Neuronal stem cell (in vitro differentiated cells): ENCODE measurements around the gene DMRTB1.

Experiments used
- DNase-seq: peaks from one replicate; pipeline ENCODE4 v3.0.0-alpha.2; 2013; ENCODE audit warnings: low spot score
- H2AFZ ChIP-seq: one replicate; pipeline ENCODE4 v1.6.1; 2013; ENCODE audit warnings: mild to moderate bottlenecking, low read length, inconsistent platforms
- H2AK5ac ChIP-seq: 2 replicates; pipeline ENCODE4 v1.6.1; 2013; ENCODE audit warnings: low read depth, mild to moderate bottlenecking, inconsistent platforms, low read length, moderate library complexity, mixed read lengths
- H2BK120ac ChIP-seq: 2 replicates; pipeline ENCODE4 v1.6.1; 2013; ENCODE audit warnings: low read depth, mild to moderate bottlenecking, inconsistent platforms, low read length, moderate library complexity, mixed read lengths
- H2BK12ac ChIP-seq: one replicate; pipeline ENCODE4 v1.6.1; 2013; ENCODE audit warnings: low read length, inconsistent platforms
- H2BK15ac ChIP-seq: 2 replicates; pipeline ENCODE4 v1.6.1; 2013; ENCODE audit warnings: mild to moderate bottlenecking, low read length, inconsistent platforms, mixed read lengths
- H2BK5ac ChIP-seq: one replicate; pipeline ENCODE4 v1.6.1; 2013; ENCODE audit warnings: inconsistent platforms, mild to moderate bottlenecking, low read length, moderate library complexity
- H3K14ac ChIP-seq: one replicate; pipeline ENCODE4 v1.6.1; 2013; ENCODE audit warnings: low read length, inconsistent platforms
- H3K18ac ChIP-seq: 2 replicates; pipeline ENCODE4 v1.6.1; 2013; ENCODE audit warnings: low read length, inconsistent platforms
- H3K23ac ChIP-seq: 2 replicates; pipeline ENCODE4 v1.6.1; 2013; ENCODE audit warnings: low read depth, mild to moderate bottlenecking, mixed read lengths, low read length, inconsistent platforms; ENCODE audit not compliant: poor library complexity
- H3K27ac ChIP-seq: replicated peaks from 3 replicates; pipeline ENCODE4 v1.5.1; 2013; ENCODE audit warnings: low read length, inconsistent platforms
- H3K27me3 ChIP-seq, 3 experiments: 2 replicates each; pipeline ENCODE4 v1.6.1; 2013; ENCODE audit warnings: low read length in 3 of 3, mild to moderate bottlenecking in 2 of 3, inconsistent platforms in 1 of 3, low read depth in 1 of 3, mixed read lengths in 1 of 3, moderate library complexity in 1 of 3; ENCODE audit not compliant: control insufficient read depth in 3 of 3, insufficient read depth in 3 of 3
- H3K36me3 ChIP-seq, 2 donors: replicated peaks in 1 of 2; 2 replicates each; pipeline ENCODE4 v1.6.1; 2013; ENCODE audit warnings: low read length in 2 of 2; ENCODE audit not compliant: control insufficient read depth in 2 of 2, insufficient read depth in 2 of 2
- H3K4ac ChIP-seq: 2 replicates; pipeline ENCODE4 v1.6.1; 2013; ENCODE audit warnings: inconsistent platforms, mild to moderate bottlenecking, low read length, moderate library complexity
- H3K4me1 ChIP-seq, 2 donors: 1 replicate in 1 of 2; 2 replicates in 1 of 2; pipeline ENCODE4 v1.6.1; 2013; ENCODE audit warnings: low read length in 2 of 2, low read depth in 1 of 2; ENCODE audit not compliant: control insufficient read depth in 2 of 2, insufficient read depth in 1 of 2
- H3K4me2 ChIP-seq: one replicate; pipeline ENCODE4 v1.6.1; 2013; ENCODE audit warnings: mild to moderate bottlenecking, low read length, inconsistent platforms; ENCODE audit not compliant: insufficient read depth, poor library complexity, severe bottlenecking
- H3K4me3 ChIP-seq, 2 donors: 2 replicates each; pipeline ENCODE4 v1.5.1; 2013; ENCODE audit warnings: low read length in 2 of 2, mild to moderate bottlenecking in 2 of 2, inconsistent platforms in 1 of 2, moderate library complexity in 1 of 2
- H3K79me1 ChIP-seq: one replicate; pipeline ENCODE4 v1.6.1; 2013; ENCODE audit warnings: low read depth, mild to moderate bottlenecking, inconsistent platforms, low read length, moderate library complexity
- H3K9ac ChIP-seq: one replicate; pipeline ENCODE4 v1.6.1; 2013; ENCODE audit warnings: mild to moderate bottlenecking, low read depth, low read length, inconsistent platforms; ENCODE audit not compliant: poor library complexity
- H3K9me3 ChIP-seq, 2 donors: replicated peaks in 1 of 2; 2 replicates each; pipeline versions ENCODE3 to v1.6.1; 2013; ENCODE audit warnings: low read length in 2 of 2, mild to moderate bottlenecking in 2 of 2, inconsistent platforms in 1 of 2, low read depth in 1 of 2, mixed read lengths in 1 of 2, moderate library complexity in 1 of 2; ENCODE audit not compliant: control insufficient read depth in 2 of 2, insufficient read depth in 1 of 2
- H4K8ac ChIP-seq: one replicate; pipeline ENCODE4 v1.6.1; 2013; ENCODE audit warnings: low read depth, mild to moderate bottlenecking, inconsistent platforms, low read length, moderate library complexity
- H4K91ac ChIP-seq: one replicate; pipeline ENCODE4 v1.6.1; 2013; ENCODE audit warnings: low read length, low read depth, mild to moderate bottlenecking, inconsistent platforms; ENCODE audit not compliant: poor library complexity
- WGBS, 2 donors: extraction: QIAGEN DNeasy Blood & Tissue Kit; methylation state at CpG; one replicate each; pipeline ENCODE4 v1.1.7; 2013; ENCODE audit warnings: missing lambda C conversion rate in 2 of 2, mixed read lengths in 1 of 2; ENCODE audit not compliant: insufficient read length in 2 of 2, insufficient replicate concordance in 1 of 2; ENCODE audit errors: extremely low coverage in 2 of 2; 5-methylcytosine and 5-hydroxymethylcytosine counted together

Gene DMRTB1

DNA sequence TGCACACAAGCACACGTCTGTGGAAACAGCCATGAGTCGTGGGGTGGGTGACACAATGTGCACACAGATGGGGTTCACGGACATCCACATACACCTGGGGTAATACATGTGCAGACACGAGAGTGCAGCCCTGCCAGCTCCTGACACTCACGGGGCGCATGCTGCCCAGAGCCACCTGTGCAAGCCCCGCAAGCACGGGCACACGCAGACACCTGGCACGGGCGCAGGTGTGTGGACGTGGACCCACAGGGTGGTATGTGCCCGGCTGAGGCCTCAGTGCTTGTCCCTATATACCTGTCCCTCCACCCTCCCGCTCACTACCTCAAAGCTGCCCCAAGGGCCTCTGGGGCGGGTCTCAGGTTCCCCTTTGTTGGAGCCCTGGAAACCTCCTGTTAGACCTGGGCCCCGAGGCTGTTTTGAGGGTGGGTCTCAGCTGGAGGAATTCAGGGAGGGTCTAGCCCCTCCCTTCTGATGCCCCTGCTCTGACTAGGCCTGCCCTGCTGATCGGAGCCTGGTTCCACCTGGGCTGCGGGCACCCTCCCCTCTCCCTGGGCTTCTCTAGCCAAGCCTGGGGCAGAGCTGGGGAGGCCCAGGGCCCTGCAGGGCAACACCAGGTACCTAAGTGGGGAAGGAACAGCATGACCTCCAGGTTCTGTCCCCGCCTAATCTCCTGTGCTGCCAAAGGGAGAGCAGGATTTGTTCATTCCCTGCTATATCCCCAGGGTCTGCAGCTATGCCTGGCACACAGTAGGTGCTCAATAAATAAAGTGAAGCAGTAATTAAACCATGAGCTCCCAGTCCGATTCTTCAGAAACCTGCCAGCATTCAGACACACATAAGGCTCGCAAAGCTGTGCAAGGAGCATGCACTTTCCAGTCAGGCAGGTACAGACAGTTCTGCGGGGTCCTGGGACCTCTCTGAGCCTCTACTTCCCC lies 49.1 kb downstream of the DMRTB1 start:
- Histone ChIP-seq H2BK15ac (peak overlapping the region; percentile 63), H3K23ac (peak overlapping the region; percentile 7), H2BK12ac (peak overlapping the region; percentile 48), H4K91ac (no peak overlapping the region), H4K8ac (no peak overlapping the region), H3K4me1 (peaks cover 11 to 38% of the 10 kb centered on the region in 2 donors), H3K36me3 (no peaks in the 10 kb centered on the region), H3K27ac (no peak overlapping the region), H3K9ac (no peak overlapping the region), H3K14ac (peak overlapping the region; percentile 14), H2AK5ac (peak overlapping the region; percentile 90), H3K9me3 (no peaks in the 10 kb centered on the region), H3K27me3 (peaks cover 0 to 25% (median 0%) of the 10 kb centered on the region in 3 experiments), H3K79me1 (no peaks in the 10 kb centered on the region), H2BK5ac (no peak overlapping the region), H3K4me3 (no peak overlapping the region), H3K18ac (peak overlapping the region; percentile 70), H2BK120ac (no peak overlapping the region), H2AFZ (no peak overlapping the region), H3K4me2 (no peak overlapping the region), H3K4ac (no peak overlapping the region)
- DNase-seq = no peak
- WGBS, 2 donors = no CpG with 5 or more reads among the region's 22 CpGs

DNA sequence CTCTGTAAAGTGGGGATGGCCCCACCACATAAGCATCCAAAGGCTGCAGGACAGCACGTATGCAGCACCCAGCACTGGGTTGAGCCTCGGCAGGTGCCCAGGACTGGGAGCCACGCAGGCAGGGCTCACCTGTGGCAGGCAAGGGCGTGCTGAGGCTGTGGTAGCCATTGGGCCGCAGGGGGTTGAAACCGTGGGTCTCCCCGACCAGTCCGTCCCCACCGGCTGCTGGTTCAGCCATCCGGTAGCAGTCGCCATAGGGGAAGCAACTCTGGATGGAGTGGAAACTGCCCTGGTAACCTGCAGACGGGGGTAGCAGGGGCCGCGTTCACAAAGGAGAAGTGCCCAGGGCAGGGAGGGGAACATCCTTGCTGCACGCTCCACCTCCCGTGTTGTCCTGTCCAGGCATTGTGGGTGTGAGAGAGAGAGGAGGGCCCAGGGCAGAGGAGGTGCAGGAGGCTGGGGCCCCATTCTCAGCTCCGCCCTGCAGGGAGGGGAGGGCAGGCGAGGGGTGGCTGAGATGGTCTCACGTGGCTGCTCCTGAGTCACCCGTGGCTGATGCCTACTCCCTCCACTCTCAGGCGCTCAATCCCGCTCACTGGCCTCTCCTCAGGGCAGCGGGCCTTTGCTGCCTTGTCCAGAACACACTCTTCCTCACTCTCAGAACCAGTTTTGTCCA lies 49.9 kb downstream of the DMRTB1 start:
- DNase-seq = no peak
- Histone ChIP-seq H3K4ac (peak overlapping the region; percentile 42), H3K14ac (no peak overlapping the region), H2AFZ (peak overlapping the region; percentile 72), H3K4me3 (no peak overlapping the region), H3K9me3 (no peaks in the 10 kb centered on the region), H3K9ac (peak overlapping the region; percentile 79), H3K4me2 (no peak overlapping the region), H3K4me1 (peaks cover 6 to 33% of the 10 kb centered on the region in 2 donors), H2BK120ac (no peak overlapping the region), H2BK15ac (peak overlapping the region; percentile 33), H4K8ac (peak overlapping the region; percentile 84), H4K91ac (no peak overlapping the region), H3K23ac (peak overlapping the region; percentile 22), H3K18ac (peak overlapping the region; percentile 94), H3K36me3 (no peaks in the 10 kb centered on the region), H2AK5ac (peak overlapping the region; percentile 94), H3K79me1 (no peaks in the 10 kb centered on the region), H2BK5ac (no peak overlapping the region), H3K27me3 (peaks cover 0 to 23% (median 0%) of the 10 kb centered on the region in 3 experiments), H2BK12ac (no peak overlapping the region), H3K27ac (no peak overlapping the region)
- no CpG with 5 or more reads among the region's 23 CpGs for WGBS, 2 donors

DNA sequence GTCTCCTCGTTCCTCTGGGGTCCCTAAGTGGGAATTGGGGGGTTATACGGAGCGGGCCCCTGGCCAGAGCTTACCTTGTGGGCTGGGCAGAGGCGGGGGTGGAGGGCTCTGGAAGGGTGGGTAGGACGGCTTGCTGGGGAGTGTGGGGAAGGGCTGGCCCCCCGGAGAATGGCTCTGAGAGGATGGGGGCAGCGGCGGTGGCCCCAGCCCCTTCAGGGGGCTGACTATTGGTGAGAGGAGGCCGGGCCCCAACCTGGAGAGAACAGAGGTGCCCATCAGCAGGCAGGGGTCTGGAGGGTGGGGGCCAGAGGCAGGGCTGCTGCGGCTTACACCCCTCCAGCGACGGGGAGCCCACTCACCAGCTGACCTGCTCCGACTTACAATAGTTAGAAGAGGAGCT lies 50.6 kb downstream of the DMRTB1 start:
- Histone ChIP-seq H3K4me2 (no peak overlapping the region), H3K4me3 (no peak overlapping the region), H3K9me3 (no peaks in the 10 kb centered on the region), H2BK15ac (peak overlapping the region; percentile 33), H3K23ac (no peak overlapping the region), H3K27me3 (peaks cover 0 to 23% (median 0%) of the 10 kb centered on the region in 3 experiments), H3K18ac (peak overlapping the region; percentile 94), H4K8ac (no peak overlapping the region), H3K9ac (peak overlapping the region; percentile 24), H3K14ac (no peak overlapping the region), H2BK5ac (no peak overlapping the region), H3K27ac (no peak overlapping the region), H3K79me1 (no peaks in the 10 kb centered on the region), H3K4me1 (peaks cover 6 to 29% of the 10 kb centered on the region in 2 donors), H3K36me3 (no peaks in the 10 kb centered on the region), H2BK120ac (no peak overlapping the region), H2AK5ac (peak overlapping the region; percentile 94), H3K4ac (peak overlapping the region; percentile 17), H4K91ac (no peak overlapping the region), H2BK12ac (no peak overlapping the region), H2AFZ (peak overlapping the region; percentile 72)
- WGBS, 2 donors = no CpG with 5 or more reads among the region's 13 CpGs
- no peak for DNase-seq

DNA sequence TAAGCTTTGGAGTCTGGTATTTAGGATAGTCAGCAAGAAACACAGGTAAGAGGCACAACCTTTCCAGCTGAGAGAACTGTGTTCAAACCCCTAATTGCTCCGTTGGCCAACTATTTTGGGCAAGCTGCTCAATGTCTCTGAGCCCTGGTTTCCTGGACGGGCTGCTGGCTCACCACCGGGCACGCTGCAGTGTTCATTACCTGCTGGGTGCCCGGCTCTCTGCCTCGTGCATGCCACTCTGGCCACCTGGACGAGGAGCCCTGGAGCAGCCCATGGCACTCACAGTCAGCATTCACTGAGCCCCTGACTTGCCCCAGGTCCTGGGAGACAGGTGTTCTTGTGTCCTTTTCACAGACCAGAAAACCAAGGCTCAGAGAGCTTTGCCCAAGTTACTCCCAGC lies 51.0 kb downstream of the DMRTB1 start:
- Histone ChIP-seq H2AFZ (no peak overlapping the region), H4K8ac (no peak overlapping the region), H2AK5ac (peak overlapping the region; percentile 94), H4K91ac (no peak overlapping the region), H2BK5ac (no peak overlapping the region), H2BK120ac (no peak overlapping the region), H3K36me3 (no peaks in the 10 kb centered on the region), H3K27ac (no peak overlapping the region), H3K27me3 (peaks cover 0 to 18% (median 0%) of the 10 kb centered on the region in 3 experiments), H3K79me1 (no peaks in the 10 kb centered on the region), H3K9ac (no peak overlapping the region), H3K18ac (peak overlapping the region; percentile 60), H3K4me3 (no peak overlapping the region), H3K4ac (no peak overlapping the region), H2BK12ac (no peak overlapping the region), H3K14ac (no peak overlapping the region), H2BK15ac (peak overlapping the region; percentile 33), H3K4me2 (no peak overlapping the region), H3K9me3 (no peaks in the 10 kb centered on the region), H3K4me1 (peaks cover 6 to 26% of the 10 kb centered on the region in 2 donors), H3K23ac (no peak overlapping the region)
- no peak for DNase-seq
- no CpG with 5 or more reads among the region's 7 CpGs for WGBS, 2 donors
